Esophagus squamous epithelium (tissue), 4 donors: Measurements from ENCODE around the gene MCUB.

Experiments
- CTCF ChIP-seq, 6 experiments: fragments of 450-650 bp in 4 of 6; fragments of 200-600 bp in 2 of 6; sonication (generic) in 2 of 6; IDR thresholded peaks; one replicate each; pipeline ENCODE4 v1.5.1; 2016 to 2019; ENCODE audit warnings: antibody characterized with exemption in 6 of 6, mild to moderate bottlenecking in 4 of 6, moderate library complexity in 4 of 6
- POLR2A ChIP-seq, 4 donors: fragments of 450-650 bp; IDR thresholded peaks; one replicate each; pipeline ENCODE4 v1.6.1; 2017; ENCODE audit warnings: antibody characterized with exemption in 4 of 4, mild to moderate bottlenecking in 4 of 4, moderate library complexity in 3 of 4

GRCh38 chr4:109665783-109666485 lies 105.9 kb downstream of the MCUB start:
- TF ChIP-seq CTCF (IDR thresholded peaks at IDR 0.05), result no peak
- no peak for TF ChIP-seq POLR2A (IDR thresholded peaks at IDR 0.05)
